Gastrocnemius medialis (tissue), 4 donors: Measurements from ENCODE around the gene USH2A. TPM values are rescaled to one million over a fixed set of nuclear protein-coding genes. Genes with fewer than 3 reads are reported as not detected.

Experiments
- ATAC-seq, 2 donors: fragments of 150-250 bp; one replicate each; pipeline ENCODE4 v1.9.1; 2016
- DNase-seq, 2 donors: peaks; one replicate each; pipeline ENCODE4 v3.0.0-alpha.2; 2019
- H3K27ac ChIP-seq, 4 donors: fragments of 200-600 bp; sonication (generic); 1 replicate in 1 of 4; 2 replicates in 3 of 4; pipeline ENCODE4 v1.5.1; 2016 to 2018; ENCODE audit warnings: mild to moderate bottlenecking in 2 of 4, moderate library complexity in 1 of 4
- H3K27me3 ChIP-seq, 3 donors: fragments of 200-600 bp; sonication (generic) in 2 of 3; 1 replicate in 1 of 3; 2 replicates in 2 of 3; pipeline versions ENCODE4 v1.5.1 to v1.6.0; 2016 to 2019; ENCODE audit warnings: mild to moderate bottlenecking in 1 of 3, moderate library complexity in 1 of 3
- H3K36me3 ChIP-seq, 2 donors: fragments of 200-600 bp; sonication (generic) in 1 of 2; one replicate each; pipeline ENCODE4 v1.5.1; 2017 to 2018
- H3K4me1 ChIP-seq, 2 donors: fragments of 200-600 bp; sonication (generic) in 1 of 2; one replicate each; pipeline ENCODE4 v1.5.1; 2016 to 2017; ENCODE audit warnings: mild to moderate bottlenecking in 2 of 2
- H3K4me3 ChIP-seq, 4 donors: fragments of 200-600 bp; sonication (generic) in 3 of 4; 1 replicate in 1 of 4; 2 replicates in 3 of 4; pipeline ENCODE4 v1.5.1; 2016 to 2019; ENCODE audit warnings: mild to moderate bottlenecking in 2 of 4
- H3K9me3 ChIP-seq, 3 donors: fragments of 200-600 bp; sonication (generic) in 2 of 3; 1 replicate in 1 of 3; 2 replicates in 2 of 3; pipeline ENCODE4 v1.5.1; 2016 to 2019
- CTCF ChIP-seq, 5 experiments: fragments of 450-650 bp in 3 of 5; fragments of 200-600 bp in 2 of 5; sonication (generic) in 2 of 5; IDR thresholded peaks in 4 of 5; conservative IDR thresholded peaks in 1 of 5; 1 replicate in 4 of 5; 2 replicates in 1 of 5; pipeline ENCODE4 v1.5.1; 2016 to 2019; ENCODE audit warnings: antibody characterized with exemption in 5 of 5, mild to moderate bottlenecking in 3 of 5, moderate library complexity in 3 of 5
- POLR2A ChIP-seq, 2 donors: fragments of 450-650 bp; IDR thresholded peaks; one replicate each; pipeline ENCODE4 v1.6.1; 2017; ENCODE audit warnings: antibody characterized with exemption in 2 of 2, mild to moderate bottlenecking in 2 of 2, moderate library complexity in 2 of 2
- in situ Hi-C, 4 donors: fragments of 200-750 bp; cut with MboI; loops; one replicate each; pipeline versions ENCODE4 v1.15.0 to v1.8.0; 2017; ENCODE audit warnings: low sequenced_read_pairs in 4 of 4
- intact Hi-C: fragments of 100-400 bp; cut with DNase I; formaldehyde crosslinking; loops from one replicate; pipeline ENCODE4 v1.15.1; 2023; ENCODE audit warnings: low total_unique reads
- total RNA-seq, 4 donors: library from RNA; depleted of rRNA; stranded (reverse); fragments of >200 nt; gene quantifications; one replicate each; pipeline versions ENCODE4 v1.1.0 to v1.2.3, GENCODE V29; 2016

Gene USH2A
- total RNA-seq, 4 donors from 2014 or later: 0.02 TPM; not detected in 3

- DNase-seq: no peak
- intact Hi-C loops: loop anchor here (2.0 kb wide), 1 partner anchor 20 kb away; no protein-coding TSS in a partner anchor
Measured at GRCh38 chr1:216215169-216215568, 208.1 kb downstream of the USH2A start.

GRCh38 chr1:216212826-216213225 is 210.4 kb downstream of the USH2A start:
- no peaks in the 10 kb centered on the region for H3K4me1 ChIP-seq
- intact Hi-C loops (no loop called here), in situ Hi-C loops (no loop called here)
- H3K36me3 ChIP-seq: no peaks in the 10 kb centered on the region
- H3K27ac ChIP-seq: no peak overlapping the region
- H3K4me3 ChIP-seq: no peak overlapping the region
- no peak for ATAC-seq
- no peak for TF ChIP-seq CTCF (IDR thresholded peaks at IDR 0.05 in 4 of 5, conservative IDR thresholded peaks at IDR 0.05 in 1 of 5)
- TF ChIP-seq POLR2A (IDR thresholded peaks at IDR 0.05): no peak
- H3K9me3 ChIP-seq: no peaks in the 10 kb centered on the region
- DNase-seq: no peak
- no peaks in the 10 kb centered on the region for H3K27me3 ChIP-seq

More at GRCh38 chr1:216215169-216215568, 208.1 kb downstream of the USH2A start:
- H3K4me3 ChIP-seq: no peak overlapping the region
- no peak for TF ChIP-seq POLR2A (IDR thresholded peaks at IDR 0.05)
- TF ChIP-seq CTCF (IDR thresholded peaks at IDR 0.05 in 4 of 5, conservative IDR thresholded peaks at IDR 0.05 in 1 of 5): no peak
- no peaks in the 10 kb centered on the region for H3K36me3 ChIP-seq
- in situ Hi-C loops: no loop called here
- no peaks in the 10 kb centered on the region for H3K4me1 ChIP-seq
- H3K9me3 ChIP-seq: no peaks in the 10 kb centered on the region
- H3K27ac ChIP-seq: no peak overlapping the region
- no peaks in the 10 kb centered on the region for H3K27me3 ChIP-seq
- no peak for ATAC-seq

GRCh38 chr1:216210081-216210480 is 213.2 kb downstream of the USH2A start:
- DNase-seq (no peak), ATAC-seq (no peak)
- in situ Hi-C loops (no loop called here), intact Hi-C loops (no loop called here)
- TF ChIP-seq POLR2A (IDR thresholded peaks at IDR 0.05): no peak
- no peak for TF ChIP-seq CTCF (IDR thresholded peaks at IDR 0.05 in 4 of 5, conservative IDR thresholded peaks at IDR 0.05 in 1 of 5)
- no peaks in the 10 kb centered on the region for H3K9me3 ChIP-seq
- H3K4me1 ChIP-seq: no peaks in the 10 kb centered on the region
- H3K27me3 ChIP-seq: no peaks in the 10 kb centered on the region
- H3K4me3 ChIP-seq: no peak overlapping the region
- no peaks in the 10 kb centered on the region for H3K36me3 ChIP-seq
- no peak overlapping the region for H3K27ac ChIP-seq

GRCh38 chr1:216209125-216209524 is 214.1 kb downstream of the USH2A start:
- in situ Hi-C loops: no loop called here
- Histone ChIP-seq H3K36me3 (no peaks in the 10 kb centered on the region), H3K9me3 (no peaks in the 10 kb centered on the region), H3K4me1 (no peaks in the 10 kb centered on the region), H3K27me3 (no peaks in the 10 kb centered on the region), H3K4me3 (no peak overlapping the region), H3K27ac (no peak overlapping the region)
- intact Hi-C loops: no loop called here
- no peak for TF ChIP-seq POLR2A (IDR thresholded peaks at IDR 0.05)
- no peak for TF ChIP-seq CTCF (IDR thresholded peaks at IDR 0.05 in 4 of 5, conservative IDR thresholded peaks at IDR 0.05 in 1 of 5)
- DNase-seq (no peak), ATAC-seq (no peak)

GRCh38 chr1:216207154-216207553 is 216.1 kb downstream of the USH2A start:
- ATAC-seq (no peak), DNase-seq (no peak)
- no peaks in the 10 kb centered on the region for H3K36me3 ChIP-seq
- H3K27ac ChIP-seq: no peak overlapping the region
- no peaks in the 10 kb centered on the region for H3K4me1 ChIP-seq
- intact Hi-C loops: no loop called here
- no peak overlapping the region for H3K4me3 ChIP-seq
- TF ChIP-seq POLR2A (IDR thresholded peaks at IDR 0.05) (no peak), CTCF (IDR thresholded peaks at IDR 0.05 in 4 of 5, conservative IDR thresholded peaks at IDR 0.05 in 1 of 5) (no peak)
- in situ Hi-C loops: no loop called here
- H3K9me3 ChIP-seq: no peaks in the 10 kb centered on the region
- H3K27me3 ChIP-seq: no peaks in the 10 kb centered on the region
